ENCODE results near the gene CNTROB.

CNTROB gene

DNA sequence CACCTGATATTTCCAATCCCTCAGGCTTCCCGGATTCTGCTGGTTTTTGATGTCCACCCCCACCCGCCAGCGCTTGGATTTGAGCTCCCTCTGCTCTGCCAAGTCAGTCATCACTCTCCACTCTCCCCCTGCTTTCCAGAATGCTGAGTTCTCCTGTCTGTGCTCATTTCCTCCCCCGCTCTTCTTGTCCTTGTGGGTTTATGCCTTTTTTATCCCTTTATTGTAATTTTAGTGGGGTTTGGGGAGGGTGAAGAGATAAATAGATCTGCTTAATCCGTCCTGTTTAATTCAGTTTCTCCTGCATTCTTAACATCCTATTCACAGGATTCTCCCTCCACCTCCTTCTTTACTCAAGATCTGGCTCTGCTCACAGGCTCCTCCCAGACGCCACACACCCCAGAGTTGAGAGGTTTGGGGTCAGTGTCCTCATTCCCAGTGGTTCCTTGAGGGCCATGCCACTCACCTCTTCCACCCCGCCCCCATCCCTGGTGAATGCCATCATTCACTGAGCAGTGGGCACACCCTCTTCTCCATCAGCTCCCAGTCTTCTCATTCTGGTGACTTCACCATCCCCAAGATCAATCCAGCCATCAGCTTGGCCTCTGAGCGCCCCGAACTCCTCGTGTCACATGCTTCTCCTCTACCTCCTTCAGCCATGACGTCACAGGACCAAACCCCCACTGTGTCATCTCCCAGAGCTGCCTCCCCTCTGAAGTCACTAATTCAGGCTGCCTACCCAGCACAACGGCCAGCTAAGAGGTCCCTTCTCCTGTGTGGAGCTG is 55.3 kb downstream of the CNTROB start:
- no peak for FAIRE-seq

DNA sequence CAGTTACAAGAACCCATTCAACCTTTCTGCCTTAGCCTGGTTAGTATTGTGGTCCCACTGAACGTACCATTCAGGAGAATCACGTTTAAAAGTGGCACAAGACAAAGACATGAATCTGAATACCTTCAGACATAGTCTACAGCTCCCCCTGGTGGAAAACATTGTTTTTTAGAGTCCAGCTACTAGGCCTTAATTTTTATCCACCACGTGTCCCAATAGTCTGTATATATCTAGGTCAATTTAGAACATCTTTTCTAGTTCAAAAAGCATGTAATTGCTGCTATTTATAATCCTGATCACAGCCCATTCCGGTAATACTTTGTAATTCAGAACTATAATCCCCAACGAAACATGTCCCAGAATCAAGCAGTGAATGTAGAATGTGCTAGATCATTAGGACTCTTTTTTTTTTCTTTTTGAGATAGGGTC is 56.8 kb downstream of the CNTROB start:
- peak; percentile 71 for FAIRE-seq

DNA sequence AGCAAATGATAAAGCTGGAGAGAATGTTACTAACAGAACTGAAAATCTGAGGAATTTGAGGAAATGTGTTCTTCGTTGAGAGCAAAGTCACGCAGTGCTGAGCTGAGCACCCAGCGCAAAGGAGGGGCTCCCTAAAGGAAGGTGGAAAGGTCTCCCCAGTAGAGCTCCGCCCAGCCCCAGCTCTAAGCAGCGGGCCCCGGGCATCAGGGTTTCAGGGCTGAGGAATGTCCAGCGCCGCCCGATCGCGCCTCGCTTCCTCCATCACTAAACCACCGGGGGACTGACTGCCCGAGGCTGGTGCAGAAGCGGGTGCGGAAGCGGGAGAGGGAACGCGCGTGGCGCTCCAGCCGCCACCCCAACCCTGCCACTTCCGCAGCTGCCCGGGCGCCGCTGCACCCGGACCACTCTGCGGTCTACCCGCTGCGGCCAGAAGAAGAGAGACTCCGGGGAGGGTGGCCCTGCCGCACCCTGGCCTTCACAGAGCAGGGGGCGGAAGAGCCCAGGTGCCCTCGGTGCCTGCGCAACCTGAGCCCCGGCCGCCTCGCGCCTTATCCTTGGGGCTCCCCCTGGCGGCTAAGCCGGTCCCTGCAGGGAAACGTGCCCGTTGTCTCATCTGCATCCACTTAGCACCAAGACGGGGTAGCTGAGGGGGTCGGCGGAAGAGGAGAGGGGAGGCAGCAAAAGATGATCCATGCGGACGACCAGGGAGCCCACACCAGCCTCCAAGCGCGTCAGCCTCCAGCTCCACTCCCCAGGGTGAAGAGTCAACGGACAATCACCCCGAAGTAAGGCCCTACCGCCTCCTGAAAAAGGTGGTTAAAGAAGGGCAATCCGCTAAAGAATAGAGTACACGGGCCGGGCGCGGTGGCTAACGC is 58.0 kb downstream of the CNTROB start:
- no peak for FAIRE-seq

DNA sequence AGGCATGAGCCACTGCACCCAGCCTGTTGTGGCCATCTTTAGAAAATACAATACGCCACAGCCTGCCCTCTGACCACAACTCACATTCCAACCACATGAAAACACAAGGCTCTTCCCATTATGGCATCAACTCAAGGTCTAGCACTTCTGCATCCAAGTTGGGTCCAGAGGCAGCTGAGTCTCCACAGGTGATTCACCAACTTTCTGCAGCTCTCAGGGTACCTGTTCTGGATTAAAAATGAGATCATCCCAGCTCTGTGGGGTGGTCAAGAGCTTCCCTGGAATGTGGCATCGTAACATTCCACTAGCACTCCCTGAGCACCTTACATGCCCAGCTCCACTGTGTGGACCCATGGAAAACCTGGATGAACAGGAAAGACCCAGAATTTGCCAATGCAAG is 60.5 kb downstream of the CNTROB start:
- FAIRE-seq = no peak

- no peak for FAIRE-seq
Measured at GRCh38 chr17:7992924-7993323, 60.9 kb downstream of the CNTROB start.

- no peak for FAIRE-seq
Measured at GRCh38 chr17:7993972-7994589, 62.1 kb downstream of the CNTROB start.

DNA sequence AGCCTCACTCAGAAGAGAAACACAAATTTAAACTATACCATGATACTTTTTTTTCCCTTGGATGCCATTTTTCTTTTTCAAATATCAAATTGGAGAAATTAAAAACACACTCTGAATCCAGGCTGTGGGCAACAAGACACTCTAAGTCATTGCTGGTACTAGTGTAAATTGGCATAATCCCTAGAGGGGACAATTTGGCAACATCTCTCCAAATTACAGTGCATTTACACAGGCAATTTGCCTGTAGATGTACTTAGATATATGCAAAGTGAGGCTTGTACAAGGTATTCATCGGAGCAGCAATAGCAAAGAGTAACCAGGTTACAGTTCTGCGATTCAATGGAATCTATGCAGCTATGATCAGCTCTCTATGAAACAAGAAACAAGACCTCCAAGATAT is 63.7 kb downstream of the CNTROB start:
- FAIRE-seq = no peak

GRCh38 chr17:7997186-7997585 is 65.2 kb downstream of the CNTROB start:
- FAIRE-seq = no peak
